Amniotic epithelial cell (primary cell): Measurements from ENCODE around the gene MSMP.

Experiments
- DNase-seq: peaks from one replicate; pipeline ENCODE4 v3.0.0-alpha.2; 2010; ENCODE audit warnings: low read depth

The MSMP gene

GRCh38 chr9:35743880-35744518 lies 10.1 kb downstream of the MSMP start:
- no peak for DNase-seq

DNA sequence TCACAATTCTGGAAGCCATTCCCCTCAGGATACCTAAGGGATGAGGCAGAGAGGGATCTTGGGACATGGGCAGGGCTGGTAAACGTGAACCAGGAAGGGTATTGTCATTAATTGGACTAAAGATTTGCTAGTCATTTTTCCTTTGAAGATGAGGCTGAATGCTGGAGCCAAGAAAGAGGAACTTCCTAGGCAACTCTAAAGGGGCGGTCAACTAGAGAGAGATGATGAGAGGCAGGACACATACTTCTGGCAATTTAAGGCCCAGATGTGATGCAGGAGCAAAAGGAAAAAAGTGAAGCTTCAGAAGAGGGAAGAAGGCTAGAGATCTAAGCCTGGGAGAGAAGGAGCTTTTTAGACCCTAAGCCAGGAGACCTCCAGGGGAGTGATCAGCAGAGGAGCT lies 10.6 kb downstream of the MSMP start:
- DNase-seq, result no peak

DNA sequence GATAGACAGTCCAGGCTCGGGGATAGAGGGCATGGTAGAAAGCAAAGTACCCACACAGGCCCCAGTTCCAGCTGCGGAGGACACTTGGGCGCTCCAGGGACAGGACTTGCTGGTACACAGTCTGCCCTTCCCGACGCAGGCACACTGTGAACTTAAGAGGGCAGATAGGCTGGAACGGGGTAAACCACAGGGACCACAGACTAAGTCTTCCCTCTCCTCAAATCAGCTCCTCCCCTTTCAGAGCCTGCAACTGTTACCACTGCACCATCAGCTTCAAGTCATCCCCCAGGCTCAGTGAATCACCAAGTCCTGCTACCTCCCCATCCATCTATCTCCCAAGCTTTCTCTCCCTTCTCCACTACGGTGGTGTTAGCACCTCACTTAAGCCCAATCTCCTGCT lies 12.3 kb downstream of the MSMP start:
- peak; percentile 87 for DNase-seq

DNA sequence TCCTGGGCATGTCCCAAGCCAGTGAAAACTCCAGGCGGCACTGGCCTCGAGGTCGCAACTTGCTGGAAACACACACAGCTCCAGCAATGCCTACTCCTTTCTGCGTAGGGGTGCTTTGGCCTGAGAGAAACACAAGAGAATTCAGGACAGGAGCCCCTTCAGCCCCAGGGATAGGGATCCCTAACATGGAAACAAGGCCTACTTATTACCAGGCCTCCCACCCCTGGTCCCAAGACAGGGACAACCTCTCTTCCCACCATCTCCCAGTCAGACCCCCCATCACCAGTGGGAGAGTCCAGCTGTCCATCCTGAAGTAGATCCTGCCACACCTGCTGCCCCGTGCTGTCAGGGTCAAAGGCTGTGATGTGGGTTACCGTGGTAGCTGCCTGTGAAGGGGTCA lies 13.8 kb downstream of the MSMP start:
- no peak for DNase-seq

GRCh38 chr9:35738924-35739323 lies 15.2 kb downstream of the MSMP start:
- no peak for DNase-seq

- DNase-seq, result no peak
Observed at GRCh38 chr9:35738186-35738585, 15.9 kb downstream of the MSMP start.

GRCh38 chr9:35737143-35737542 lies 16.9 kb downstream of the MSMP start:
- DNase-seq, result no peak

DNA sequence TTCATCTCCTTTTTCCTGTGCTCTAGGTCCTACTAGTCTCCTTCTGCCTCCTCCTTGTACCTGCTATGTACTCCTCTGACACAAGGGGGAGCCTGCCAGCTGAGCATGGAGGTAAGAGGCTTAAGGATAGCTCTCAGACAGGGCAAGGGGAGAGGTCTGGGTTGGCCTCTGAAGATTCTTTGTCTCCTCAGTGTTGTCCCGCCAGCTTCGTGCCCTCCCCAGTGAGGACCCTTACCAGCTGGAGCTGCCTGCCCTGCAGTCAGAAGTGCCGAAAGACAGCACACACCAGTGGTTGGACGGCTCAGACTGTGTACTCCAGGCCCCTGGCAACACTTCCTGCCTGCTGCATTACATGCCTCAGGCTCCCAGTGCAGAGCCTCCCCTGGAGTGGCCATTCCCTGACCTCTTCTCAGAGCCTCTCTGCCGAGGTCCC lies 17.9 kb downstream of the MSMP start:
- peak; percentile 76 for DNase-seq

DNA sequence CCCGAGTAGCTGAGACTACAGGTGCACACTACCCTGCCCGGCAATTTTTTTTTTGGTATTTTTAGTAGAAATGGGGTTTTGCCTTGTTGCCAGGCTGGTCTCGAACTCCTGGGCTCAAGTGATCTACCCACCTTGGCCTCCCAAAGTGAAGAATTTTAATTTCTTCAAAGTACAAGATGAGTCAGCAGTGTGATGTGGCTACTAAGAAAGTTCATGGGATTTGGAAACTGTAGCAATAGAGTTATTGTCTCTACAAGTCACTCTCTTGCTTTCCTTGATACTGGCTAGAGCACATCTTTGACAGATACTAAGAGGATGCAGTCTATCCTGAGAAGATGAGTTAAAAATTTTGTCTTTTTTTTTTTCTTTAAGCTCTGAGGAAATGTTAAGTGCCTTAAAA lies 20.0 kb downstream of the MSMP start:
- peak; percentile 46 for DNase-seq

DNA sequence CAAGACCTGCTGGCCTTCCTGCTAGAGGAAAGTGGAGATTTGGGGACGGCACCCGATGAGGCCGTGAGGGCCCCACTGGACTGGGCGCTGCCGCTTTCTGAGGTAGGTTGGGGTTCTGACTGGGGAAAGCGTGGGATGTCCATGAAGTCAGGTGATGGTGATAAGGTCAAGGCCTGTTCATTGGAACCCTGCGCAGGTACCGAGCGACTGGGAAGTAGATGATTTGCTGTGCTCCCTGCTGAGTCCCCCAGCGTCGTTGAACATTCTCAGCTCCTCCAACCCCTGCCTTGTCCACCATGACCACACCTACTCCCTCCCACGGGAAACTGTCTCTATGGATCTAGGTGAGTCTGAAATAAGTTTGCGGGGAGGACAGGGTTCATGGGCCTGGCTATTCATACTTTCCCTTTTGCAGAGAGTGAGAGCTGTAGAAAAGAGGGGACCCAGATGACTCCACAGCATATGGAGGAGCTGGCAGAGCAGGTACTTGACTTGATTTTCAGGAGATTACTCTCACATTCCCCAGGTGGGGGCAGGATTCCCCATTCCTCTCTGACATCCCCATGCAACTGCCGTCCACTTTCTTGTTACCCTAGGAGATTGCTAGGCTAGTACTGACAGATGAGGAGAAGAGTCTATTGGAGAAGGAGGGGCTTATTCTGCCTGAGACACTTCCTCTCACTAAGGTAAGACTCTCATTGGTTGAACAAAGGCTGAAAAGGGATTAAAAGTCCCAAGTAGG lies 21.1 kb downstream of the MSMP start:
- peak; percentile 68 for DNase-seq

GRCh38 chr9:35732185-35732799 lies 21.8 kb downstream of the MSMP start, which contains the start of the genes CREB3 and TLN1:
CREB3 (plus strand) TSS chr9:35732666; CDS start chr9:35732773, 107 bp downstream.
TLN1 (minus strand) TSS chr9:35732195; CDS start chr9:35725694, 6,501 bp downstream.
- peak; percentile 99 for DNase-seq

DNA sequence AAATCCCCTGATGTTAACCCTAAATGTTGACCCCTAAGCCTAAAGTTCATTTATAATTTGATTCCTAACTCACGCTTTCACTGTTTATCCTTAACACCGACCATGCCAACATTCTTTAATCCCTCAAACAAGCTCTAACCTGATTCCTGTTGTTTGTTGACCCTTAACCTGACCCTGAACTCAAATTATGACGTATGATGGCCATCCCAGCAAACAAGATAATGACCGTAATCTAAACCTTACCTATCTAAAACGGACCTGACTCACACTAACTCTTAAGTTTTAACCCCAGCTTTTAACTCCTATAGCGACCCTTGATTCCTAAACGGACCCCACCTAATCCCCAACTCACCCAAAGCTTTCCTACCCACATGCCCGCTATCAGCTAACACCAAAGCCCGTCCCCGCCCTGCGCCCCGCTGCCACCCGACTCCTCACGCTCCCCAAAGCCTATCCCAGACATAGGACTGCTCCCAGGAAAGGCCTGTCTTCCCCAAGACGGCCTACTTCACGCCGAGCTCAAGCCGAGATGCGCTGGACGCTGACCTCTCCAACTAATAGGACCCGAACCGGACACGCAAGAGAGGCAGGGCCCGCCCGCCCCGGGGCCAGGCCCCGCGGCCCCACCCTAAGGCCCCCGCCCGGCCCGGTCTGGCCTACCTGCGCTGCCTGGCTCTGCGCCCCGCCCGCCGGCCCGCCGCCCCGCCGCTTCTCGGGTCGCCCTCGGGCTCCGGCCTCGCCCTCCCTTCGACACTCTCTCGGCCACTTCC lies 22.5 kb downstream of the MSMP start:
- DNase-seq, result peak; percentile 32

GRCh38 chr9:35730486-35730854 lies 23.6 kb downstream of the MSMP start:
- no peak for DNase-seq

DNA sequence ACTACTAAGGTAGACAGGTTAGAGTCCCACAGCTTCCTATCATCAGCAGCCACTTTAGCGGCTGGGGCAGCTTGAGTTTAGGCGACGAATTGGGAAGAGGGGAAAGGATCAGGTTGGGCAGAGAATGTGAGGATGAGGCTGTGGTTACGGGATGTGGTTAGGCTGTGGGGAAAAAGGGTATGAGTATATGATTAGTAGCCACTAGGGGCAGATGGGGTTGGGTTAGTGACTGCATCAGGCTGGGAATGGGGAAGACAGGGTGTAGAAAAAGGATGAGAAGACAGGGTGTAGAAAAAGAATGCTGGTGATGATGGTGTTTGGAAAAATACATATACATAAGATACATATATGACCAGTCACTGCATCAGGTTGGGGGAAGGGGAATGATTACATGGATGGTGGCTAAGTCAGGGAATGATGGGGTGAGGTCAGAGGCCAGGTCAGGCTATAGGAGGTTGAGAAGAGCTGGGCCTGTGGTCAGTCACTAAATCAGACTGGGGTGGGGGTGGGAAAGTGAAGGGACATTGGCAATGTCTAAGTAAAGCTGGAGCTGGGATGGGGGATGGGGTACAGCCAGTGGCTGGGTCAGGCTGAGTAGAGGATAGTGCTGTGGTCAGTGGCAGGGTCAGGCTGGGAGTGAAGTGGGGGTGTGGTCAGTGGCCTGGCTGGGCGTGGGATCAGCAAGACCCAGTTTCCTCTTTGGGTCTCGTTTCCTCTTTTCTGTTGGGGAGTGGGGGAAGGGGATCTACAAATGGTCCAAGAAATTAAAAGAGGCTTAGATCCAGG lies 24.2 kb downstream of the MSMP start:
- DNase-seq, result peak; percentile 86

DNA sequence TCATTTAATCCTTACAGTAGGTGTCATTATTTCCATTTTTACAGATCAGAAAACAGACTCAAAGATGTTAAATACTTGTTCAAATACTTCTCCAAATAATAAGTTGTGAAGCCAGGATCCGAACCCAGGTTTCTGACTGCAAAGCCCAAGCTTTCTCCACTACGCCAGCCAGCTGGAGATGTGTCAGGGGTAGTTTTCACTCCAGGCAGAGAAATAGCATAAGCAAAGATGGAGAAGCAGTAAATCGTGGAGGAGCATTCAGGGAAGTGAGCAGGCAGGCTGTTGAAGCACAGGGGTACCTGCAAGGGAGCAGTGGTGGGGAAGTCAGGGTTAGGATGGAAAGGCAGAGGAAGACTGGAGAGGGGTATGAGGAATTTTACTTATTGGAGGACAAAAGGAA lies 25.0 kb downstream of the MSMP start:
- DNase-seq, result no peak

DNA sequence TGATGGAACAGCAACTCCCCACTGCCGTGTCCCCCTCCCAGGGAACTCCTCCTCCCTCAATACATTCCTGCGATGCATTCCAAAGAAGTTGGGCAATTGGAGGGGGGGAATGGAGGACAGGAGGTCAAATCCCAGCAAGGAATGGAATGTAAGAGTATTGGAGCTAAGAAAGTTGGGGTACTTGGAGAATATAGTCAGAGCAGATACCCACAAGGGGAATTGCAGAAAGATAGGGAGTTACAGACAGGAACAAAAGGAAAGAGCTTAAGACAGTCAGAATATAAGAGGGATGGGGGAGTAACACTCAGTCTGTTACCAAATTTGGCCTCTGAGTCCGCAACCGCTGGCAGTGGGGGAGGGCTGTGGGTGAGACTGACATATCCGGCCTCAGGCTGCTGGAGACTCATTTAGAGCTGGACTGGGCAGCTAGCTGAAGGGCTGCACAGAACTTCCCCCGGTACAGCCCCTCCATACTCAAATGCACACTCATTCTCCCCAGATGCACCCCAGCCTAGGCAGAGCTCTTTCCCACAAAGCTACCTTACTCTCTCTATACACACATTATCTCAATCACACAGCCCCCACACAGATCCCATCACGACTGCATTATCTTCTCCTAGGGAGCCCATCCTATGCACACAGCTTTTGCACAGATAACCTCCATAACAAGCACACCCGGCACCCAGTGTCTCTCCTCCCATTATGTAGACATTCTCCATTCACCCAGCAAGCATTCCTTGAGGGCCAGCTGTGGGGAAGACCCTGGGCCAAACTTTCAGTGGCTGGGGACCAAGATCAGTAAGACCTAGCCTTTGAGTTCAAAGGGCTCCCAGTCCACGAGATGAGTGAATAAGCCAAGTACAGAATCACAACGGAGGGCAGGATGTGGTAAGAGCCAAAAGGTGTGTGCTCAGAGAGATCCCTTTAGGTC lies 25.8 kb downstream of the MSMP start:
- DNase-seq, result peak; percentile 95

DNA sequence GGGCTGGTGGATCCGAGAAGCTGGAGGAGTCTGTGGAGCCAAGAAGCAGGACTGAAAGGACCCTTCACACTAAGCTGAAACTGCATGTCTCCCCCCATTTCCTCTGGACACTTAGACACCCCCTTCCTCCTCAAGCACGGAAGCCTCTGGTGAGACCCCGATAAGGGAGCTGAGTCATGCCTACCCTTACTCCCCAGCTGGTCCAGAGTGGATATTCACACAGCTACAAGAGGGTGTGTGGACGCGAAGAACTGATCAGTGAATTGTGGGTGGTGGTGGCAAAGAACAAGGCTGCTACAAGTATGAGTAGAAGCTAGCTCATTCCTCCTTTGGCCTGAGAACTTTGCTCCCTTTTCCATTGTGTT lies 26.4 kb downstream of the MSMP start:
- no peak for DNase-seq

GRCh38 chr9:35726931-35727330 lies 27.1 kb downstream of the MSMP start:
- peak; percentile 65 for DNase-seq

DNA sequence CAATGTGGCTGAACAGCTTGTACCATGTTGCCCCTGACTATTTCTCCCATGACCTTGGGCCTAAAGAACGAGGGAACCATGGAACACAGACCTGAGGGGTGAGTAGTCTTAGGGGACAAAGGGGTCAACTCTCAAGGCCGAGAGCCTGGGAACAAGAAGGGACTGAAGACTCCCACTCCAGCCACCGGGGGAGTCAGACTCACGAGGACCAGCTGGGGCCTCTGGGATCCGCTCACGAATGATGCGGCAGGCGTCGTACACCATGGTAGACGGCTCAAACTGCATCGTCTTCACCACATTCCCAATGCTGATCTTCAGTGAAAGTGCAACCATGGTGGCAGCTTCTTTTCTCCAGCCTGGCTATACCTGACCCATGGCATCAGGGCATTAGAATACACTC lies 28.7 kb downstream of the MSMP start:
- no peak for DNase-seq

DNA sequence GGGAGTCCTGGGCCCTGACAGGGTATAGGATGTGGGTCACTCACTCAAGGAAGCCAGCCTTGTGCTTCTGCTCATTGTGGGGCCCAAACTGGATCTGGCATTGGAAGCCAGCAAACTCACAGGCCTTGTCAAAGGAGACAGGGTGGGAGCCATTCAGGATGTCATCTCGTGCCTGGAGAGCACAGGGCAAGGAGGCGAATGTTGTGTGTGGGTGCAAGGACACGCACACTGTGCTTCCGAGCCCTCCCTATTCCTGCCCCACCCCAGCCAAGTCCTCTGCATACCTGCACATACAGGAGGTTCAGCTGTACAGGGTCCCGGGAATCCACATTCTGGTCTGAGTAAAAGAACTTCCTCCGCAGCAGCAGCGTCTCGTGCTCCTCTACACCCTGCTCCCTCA lies 30.2 kb downstream of the MSMP start:
- DNase-seq, result no peak

DNA sequence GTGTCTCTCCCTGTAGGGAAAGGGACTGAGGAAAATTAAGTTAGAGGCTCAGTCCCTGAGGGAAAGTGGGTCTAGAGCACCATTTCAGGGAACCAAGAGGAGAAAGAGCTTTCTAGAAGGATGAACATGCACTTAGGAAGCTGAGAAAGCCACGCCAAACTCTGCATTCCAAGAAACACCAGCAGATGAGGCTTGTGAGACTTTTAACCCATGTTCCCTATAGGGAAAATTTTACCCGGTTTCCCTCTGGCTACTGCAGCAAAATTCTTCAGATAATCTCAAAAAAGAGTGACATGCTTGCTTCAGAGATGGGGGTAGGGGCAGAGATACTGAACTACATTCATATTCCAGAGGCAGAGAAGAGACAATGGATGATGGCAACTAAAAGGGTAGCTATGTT lies 30.6 kb downstream of the MSMP start:
- DNase-seq, result no peak
